Ramos (cell line): ENCODE measurements around the gene SDR39U1.

ENCODE experiments used
- in situ Hi-C: fragments of 300-500 bp; cut with MboI; formaldehyde crosslinking; loops from one replicate; pipeline ENCODE4 v1.14.3; 2022; ENCODE audit warnings: low sequenced_read_pairs; ENCODE audit not compliant: unreplicated experiment

SDR39U1 gene

GRCh38 chr14:24431569-24432258, 10.9 kb downstream of the SDR39U1 start:
- in situ Hi-C loops, result loop anchor here (5.0 to 25.0 kb wide), 5 partner anchors 64 to 867 kb away; partner anchors contain the start of genes AP1G2, DHRS4L2, NFATC4 and TINF2

- in situ Hi-C loops, result loop anchor here (5.0 to 25.0 kb wide), 5 partner anchors 64 to 866 kb away; partner anchors contain the start of genes AP1G2, DHRS4L2, NFATC4 and TINF2
These were observed 11.7 kb downstream of the SDR39U1 start for GRCh38 chr14:24430682-24431568.

- in situ Hi-C loops, result loop anchor here (5.0 to 25.0 kb wide), 5 partner anchors 63 to 865 kb away; partner anchors contain the start of genes AP1G2, DHRS4L2, NFATC4 and TINF2
These were observed 12.4 kb downstream of the SDR39U1 start for GRCh38 chr14:24430143-24430681.

- in situ Hi-C loops, result loop anchor here (5.0 to 25.0 kb wide), 5 partner anchors 62 to 865 kb away; partner anchors contain the start of genes AP1G2, DHRS4L2, NFATC4 and TINF2
These were observed 13.0 kb downstream of the SDR39U1 start, which contains the start of the genes CBLN3 and KHNYN for GRCh38 chr14:24429395-24430142. TSS of gene CBLN3 (minus strand) at chr14:24429668. CDS start at chr14:24429054, 614 bp downstream. TSS of gene KHNYN (plus strand) at chr14:24429954. CDS start at chr14:24430731, 777 bp downstream.

- in situ Hi-C loops, result loop anchor here (25.0 kb wide), 1 partner anchor 442 kb away; the partner anchor contains the start of gene DHRS4L2
These were observed 13.8 kb downstream of the SDR39U1 start for GRCh38 chr14:24428628-24429394.

GRCh38 chr14:24427537-24428508, 14.8 kb downstream of the SDR39U1 start:
- in situ Hi-C loops, result loop anchor here (25.0 kb wide), 1 partner anchor 441 kb away; the partner anchor contains the start of gene DHRS4L2

- in situ Hi-C loops, result loop anchor here (25.0 kb wide), 1 partner anchor 440 kb away; the partner anchor contains the start of gene DHRS4L2
These were observed 15.6 kb downstream of the SDR39U1 start for GRCh38 chr14:24426912-24427536.

- in situ Hi-C loops, result loop anchor here (25.0 kb wide), 1 partner anchor 439 kb away; the partner anchor contains the start of gene DHRS4L2
These were observed 16.2 kb downstream of the SDR39U1 start for GRCh38 chr14:24426150-24426911.

- in situ Hi-C loops, result loop anchor here (25.0 kb wide), 1 partner anchor 438 kb away; the partner anchor contains the start of gene DHRS4L2
These were observed 16.9 kb downstream of the SDR39U1 start for GRCh38 chr14:24425704-24426103.

GRCh38 chr14:24422694-24423601, 19.6 kb downstream of the SDR39U1 start:
- in situ Hi-C loops, result no loop called here

- in situ Hi-C loops, result no loop called here
These were observed 20.3 kb downstream of the SDR39U1 start for GRCh38 chr14:24422261-24422660.

- in situ Hi-C loops, result no loop called here
These were observed 24.1 kb downstream of the SDR39U1 start for GRCh38 chr14:24418492-24418873.

GRCh38 chr14:24417832-24418491, 24.6 kb downstream of the SDR39U1 start:
- in situ Hi-C loops, result no loop called here

GRCh38 chr14:24416932-24417619, 25.5 kb downstream of the SDR39U1 start:
- in situ Hi-C loops, result no loop called here
